GM06990 (cell line): ENCODE results near the gene KLRC2.
"Not testable (repeated sequence)": the region's sequence is repeated elsewhere in the genome, so short reads cannot be mapped to it uniquely, and the experiment has no call there.

ENCODE experiments used
- DNase-seq: peaks from one replicate; pipeline ENCODE4 v3.0.0-alpha.2; 2011; ENCODE audit not compliant: insufficient read length; ENCODE audit errors: extremely low read depth
- H3K27me3 ChIP-seq: replicated peaks from 2 replicates; pipeline ENCODE4 v1.6.0; 2011; ENCODE audit warnings: low read length; ENCODE audit not compliant: control insufficient read depth, insufficient read depth
- H3K36me3 ChIP-seq: 2 replicates; pipeline ENCODE4 v1.5.1; 2011; ENCODE audit warnings: low read length; ENCODE audit not compliant: control insufficient read depth, insufficient read depth
- H3K4me3 ChIP-seq: replicated peaks from 2 replicates; pipeline ENCODE4 v1.5.1; 2011; ENCODE audit warnings: low read depth, mild to moderate bottlenecking, control low read depth, low read length
- CTCF ChIP-seq: IDR thresholded peaks from 2 replicates; pipeline ENCODE4 v1.5.1; 2011; ENCODE audit warnings: low read length, control low read depth, mild to moderate bottlenecking, inconsistent platforms; ENCODE audit not compliant: insufficient read depth, poor library complexity, severe bottlenecking

KLRC2 gene

GRCh38 chr12:10455766-10456165, 20.0 kb upstream of the KLRC2 start:
- no peak for TF ChIP-seq CTCF
- Histone ChIP-seq H3K36me3 (no peaks in the 10 kb centered on the region), H3K4me3 (no peak overlapping the region), H3K27me3 (no peaks in the 10 kb centered on the region)
- DNase-seq, result no peak

GRCh38 chr12:10454531-10454930, 18.7 kb upstream of the KLRC2 start:
- TF ChIP-seq CTCF, result no peak
- H3K27me3 ChIP-seq, result no peaks in the 10 kb centered on the region
- no peak for DNase-seq
- H3K4me3 ChIP-seq, result no peak overlapping the region
- H3K36me3 ChIP-seq, result no peaks in the 10 kb centered on the region

GRCh38 chr12:10453156-10453555, 17.3 kb upstream of the KLRC2 start, which contains the start of gene KLRC1:
Gene KLRC1 (minus strand): TSS chr12:10453377. CDS start chr12:10451156, 2,221 bp downstream.
- DNase-seq, result no peak
- Histone ChIP-seq H3K27me3 (no peaks in the 10 kb centered on the region), H3K4me3 (no peak within 1 kb of the TSS), H3K36me3 (no peaks in the 10 kb centered on the region)
- no peak for TF ChIP-seq CTCF

GRCh38 chr12:10448236-10448635, 12.4 kb upstream of the KLRC2 start:
- H3K36me3 ChIP-seq, result no peaks in the 10 kb centered on the region
- H3K4me3 ChIP-seq, result no peak overlapping the region
- no peak for TF ChIP-seq CTCF

GRCh38 chr12:10446052-10446451, 10.2 kb upstream of the KLRC2 start:
- H3K27me3 ChIP-seq, H3K4me3 ChIP-seq, DNase-seq, H3K36me3 ChIP-seq: not testable (repeated sequence)

More at GRCh38 chr12:10448236-10448635, 12.4 kb upstream of the KLRC2 start:
- no peaks in the 10 kb centered on the region for H3K27me3 ChIP-seq
- DNase-seq, result no peak

GRCh38 chr12:10441144-10441543, 5.3 kb upstream of the KLRC2 start:
- not testable (repeated sequence) for DNase-seq, H3K4me3 ChIP-seq, H3K36me3 ChIP-seq, H3K27me3 ChIP-seq

GRCh38 chr12:10439608-10440274, 3.9 kb upstream of the KLRC2 start:
- H3K36me3 ChIP-seq, DNase-seq, H3K4me3 ChIP-seq, H3K27me3 ChIP-seq: not testable (repeated sequence)

GRCh38 chr12:10437601-10438000, 1.8 kb upstream of the KLRC2 start:
- not testable (repeated sequence) for H3K27me3 ChIP-seq, H3K36me3 ChIP-seq, H3K4me3 ChIP-seq, DNase-seq

- not testable (repeated sequence) for DNase-seq, H3K36me3 ChIP-seq, H3K4me3 ChIP-seq, H3K27me3 ChIP-seq
Observed at GRCh38 chr12:10430623-10431022, 5.2 kb downstream of the KLRC2 start.

GRCh38 chr12:10425938-10426337, 9.9 kb downstream of the KLRC2 start:
- not testable (repeated sequence) for H3K36me3 ChIP-seq, H3K27me3 ChIP-seq, H3K4me3 ChIP-seq, DNase-seq
